Small intestine (tissue), 7 donors: ENCODE measurements around the gene BSND. TPM values are rescaled to one million over a fixed set of nuclear protein-coding genes. Genes with fewer than 3 reads are reported as not detected.
"Not testable (repeated sequence)": the region's sequence is repeated elsewhere in the genome, so short reads cannot be mapped to it uniquely, and the experiment has no call there.

Source experiments
- DNase-seq, 2 donors: peaks; one replicate each; pipeline versions ENCODE4 v3.0.0 to v3.0.0-alpha.2; 2013
- FAIRE-seq: peaks from 2 replicates; lab custom pipeline; 2012; peaks lifted over from hg19 to GRCh38; lab: Jason Lieb, UNC
- H3K27ac ChIP-seq, 3 donors: one replicate each; pipeline ENCODE4 v1.5.1; 2013; ENCODE audit warnings: low read length in 2 of 3, mild to moderate bottlenecking in 2 of 3, control low read depth in 1 of 3, inconsistent platforms in 1 of 3, low read depth in 1 of 3, moderate library complexity in 1 of 3
- H3K27me3 ChIP-seq, 3 donors: one replicate each; pipeline ENCODE4 v1.6.1; 2013; ENCODE audit warnings: low read length in 3 of 3, inconsistent platforms in 1 of 3; ENCODE audit not compliant: control insufficient read depth in 3 of 3, insufficient read depth in 3 of 3
- H3K36me3 ChIP-seq, 3 donors: one replicate each; pipeline ENCODE4 v1.6.1; 2013; ENCODE audit warnings: low read length in 3 of 3, inconsistent platforms in 1 of 3, low read depth in 1 of 3, mild to moderate bottlenecking in 1 of 3, moderate library complexity in 1 of 3; ENCODE audit not compliant: control insufficient read depth in 3 of 3, insufficient read depth in 2 of 3
- H3K4me1 ChIP-seq, 3 donors: one replicate each; pipeline ENCODE4 v1.6.1; 2013; ENCODE audit warnings: low read length in 2 of 3, inconsistent platforms in 1 of 3, low read depth in 1 of 3, mild to moderate bottlenecking in 1 of 3, moderate library complexity in 1 of 3; ENCODE audit not compliant: control insufficient read depth in 3 of 3, insufficient read depth in 2 of 3
- H3K4me3 ChIP-seq, 3 donors: one replicate each; pipeline ENCODE4 v1.5.1; 2013; ENCODE audit warnings: low read length in 3 of 3, control low read depth in 1 of 3, inconsistent platforms in 1 of 3, low read depth in 1 of 3, mild to moderate bottlenecking in 1 of 3, moderate library complexity in 1 of 3
- H3K9me3 ChIP-seq, 2 donors: one replicate each; pipeline ENCODE4 v1.6.1; 2013; ENCODE audit warnings: low read depth in 1 of 2, low read length in 1 of 2; ENCODE audit not compliant: control insufficient read depth in 2 of 2, insufficient read depth in 1 of 2
- WGBS, 3 donors: extraction: QIAGEN DNeasy Blood & Tissue Kit; methylation state at CpG; one replicate each; pipeline ENCODE4 v1.1.7; 2013; 5-methylcytosine and 5-hydroxymethylcytosine counted together
- polyA plus RNA-seq, 4 donors: library from polyadenylated mRNA; stranded (reverse) in 3 of 4; unstranded in 1 of 4; fragments of 200-250 nt in 3 of 4; fragments of 120-200 nt in 1 of 4; gene quantifications; one replicate each; pipeline versions ENCODE4 v1.2.1 to v1.2.3, GENCODE V29; 2013
- donor health status: healthy with polysubstance abuse.
- donor health status: control.
- donor health status: control.
- donor health status: Bipolar disorder and iron deficiency.
- donor health status: healthy.

The BSND gene
- polyA plus RNA-seq, 4 donors: 0.01 TPM; not detected in 2

- Histone ChIP-seq H3K9me3 (peaks cover 0 to 13% of the 10 kb centered on the region in 2 donors), H3K36me3 (no peaks in the 10 kb centered on the region), H3K4me1 (no peaks in the 10 kb centered on the region), H3K27ac (no peak overlapping the region), H3K27me3 (no peaks in the 10 kb centered on the region), H3K4me3 (no peak overlapping the region)
- 79 to 83% (median 81%) methylated on average over 4 of the region's 4 CpGs for WGBS, 3 donors
- DNase-seq (no peak), FAIRE-seq (no peak)
These were observed 42.0 kb upstream of the BSND start for GRCh38 chr1:54956726-54957125.

- no peak overlapping the region for H3K27ac ChIP-seq
- H3K9me3 ChIP-seq: peaks cover 0 to 13% of the 10 kb centered on the region in 2 donors
- H3K36me3 ChIP-seq: no peaks in the 10 kb centered on the region
- H3K4me1 ChIP-seq: no peaks in the 10 kb centered on the region
- FAIRE-seq: no peak
- 41 to 65% (median 58%) methylated on average over 3 of the region's 3 CpGs for WGBS, 3 donors
- no peak for DNase-seq
- H3K4me3 ChIP-seq: no peak overlapping the region
- H3K27me3 ChIP-seq: no peaks in the 10 kb centered on the region
These were observed 39.5 kb upstream of the BSND start for GRCh38 chr1:54959241-54959640.

- Histone ChIP-seq H3K4me3 (no peak overlapping the region), H3K27me3 (no peaks in the 10 kb centered on the region), H3K36me3 (no peaks in the 10 kb centered on the region), H3K27ac (no peak overlapping the region), H3K4me1 (no peaks in the 10 kb centered on the region), H3K9me3 (peaks cover 0 to 3% of the 10 kb centered on the region in 2 donors)
- FAIRE-seq: no peak
- 56 to 68% (median 67%) methylated on average over 4 of the region's 4 CpGs for WGBS, 3 donors
- DNase-seq: no peak
These were observed 35.9 kb upstream of the BSND start for GRCh38 chr1:54962612-54963395.

GRCh38 chr1:54963829-54964228 lies 34.9 kb upstream of the BSND start:
- H3K4me3 ChIP-seq, H3K4me1 ChIP-seq, H3K27me3 ChIP-seq, H3K27ac ChIP-seq, H3K36me3 ChIP-seq, FAIRE-seq, H3K9me3 ChIP-seq, DNase-seq: not testable (repeated sequence)
- 73 to 85% (median 80%) methylated on average over 5 of the region's 5 CpGs for WGBS, 3 donors

GRCh38 chr1:54965624-54966340 lies 33.0 kb upstream of the BSND start:
- 41 to 56% (median 48%) methylated on average over 7 of the region's 7 CpGs for WGBS, 3 donors
- DNase-seq (no peak), FAIRE-seq (no peak)
- H3K4me1 ChIP-seq: peaks cover 0 to 2% (median 0%) of the 10 kb centered on the region in 3 donors
- no peaks in the 10 kb centered on the region for H3K36me3 ChIP-seq
- no peak overlapping the region for H3K27ac ChIP-seq
- no peaks in the 10 kb centered on the region for H3K9me3 ChIP-seq
- H3K4me3 ChIP-seq: no peak overlapping the region
- no peaks in the 10 kb centered on the region for H3K27me3 ChIP-seq

GRCh38 chr1:54967372-54967771 lies 31.4 kb upstream of the BSND start:
- Histone ChIP-seq H3K27me3 (peaks cover 0 to 3% (median 0%) of the 10 kb centered on the region in 3 donors), H3K4me3 (no peak overlapping the region), H3K9me3 (no peaks in the 10 kb centered on the region), H3K27ac (no peak overlapping the region), H3K36me3 (no peaks in the 10 kb centered on the region), H3K4me1 (peaks cover 0 to 5% (median 0%) of the 10 kb centered on the region in 3 donors)
- FAIRE-seq (no peak), DNase-seq (no peak)
- 74 to 87% (median 80%) methylated on average over 5 of the region's 5 CpGs for WGBS, 3 donors

- Histone ChIP-seq H3K36me3 (no peaks in the 10 kb centered on the region), H3K27me3 (peaks cover 0 to 6% (median 0%) of the 10 kb centered on the region in 3 donors), H3K4me1 (peaks cover 0 to 5% (median 0%) of the 10 kb centered on the region in 3 donors), H3K9me3 (no peaks in the 10 kb centered on the region), H3K4me3 (no peak overlapping the region), H3K27ac (no peak overlapping the region)
- no peak for FAIRE-seq
- no peak for DNase-seq
- WGBS, 3 donors: 54 to 65% (median 60%) methylated on average over 4 of the region's 4 CpGs
These were observed 30.2 kb upstream of the BSND start for GRCh38 chr1:54968551-54968950.

- WGBS, 3 donors: 87 to 93% (median 88%) methylated on average over 1 of the region's 1 CpG
- H3K4me1 ChIP-seq: peaks cover 0 to 5% (median 0%) of the 10 kb centered on the region in 3 donors
- FAIRE-seq (no peak), DNase-seq (no peak)
- peaks cover 0 to 6% (median 0%) of the 10 kb centered on the region in 3 donors for H3K27me3 ChIP-seq
- no peaks in the 10 kb centered on the region for H3K36me3 ChIP-seq
- H3K4me3 ChIP-seq: no peak overlapping the region
- no peak overlapping the region for H3K27ac ChIP-seq
- H3K9me3 ChIP-seq: no peaks in the 10 kb centered on the region
These were observed 28.9 kb upstream of the BSND start for GRCh38 chr1:54969879-54970278.
